ENCODE measurements around the gene LATS2. TPM values are rescaled to one million over a fixed set of nuclear protein-coding genes. Genes with fewer than 3 reads are reported as not detected.

LATS2 gene
- total and polyA plus RNA-seq, 8 donors = 3.4 to 21.4 (median 7.7) TPM

DNA sequence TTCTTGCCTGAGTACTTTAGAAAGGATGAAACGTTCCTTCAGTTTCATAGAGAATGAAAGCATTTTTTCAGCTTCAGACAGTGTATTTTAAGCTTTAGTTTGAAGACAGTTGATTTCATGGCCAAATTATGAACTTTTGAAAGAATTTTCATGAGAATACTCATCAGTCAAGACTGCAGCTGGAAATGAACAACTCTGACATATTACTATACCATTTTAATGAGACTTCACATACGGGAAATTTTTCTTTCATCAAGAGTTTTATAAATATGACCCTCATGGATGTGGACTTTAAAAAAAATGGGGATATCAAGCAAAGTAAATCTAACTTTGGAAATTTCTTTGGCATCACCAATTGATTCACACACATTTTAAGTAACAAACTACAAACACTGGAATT is 6.4 kb downstream of the LATS2 start:
- peak overlapping the region in 1 of 5 donors; percentile 49 for H3K27ac ChIP-seq
- H3K36me3 ChIP-seq = peaks cover 0 to 5% (median 0%) of the 10 kb centered on the region in 4 donors
- H3K27me3 ChIP-seq = no peaks in the 10 kb centered on the region
- H3K4me1 ChIP-seq = peaks cover 12 to 79% (median 52%) of the 10 kb centered on the region in 4 donors
- TF ChIP-seq POLR2AphosphoS5 (IDR thresholded peaks at IDR 0.05) (no peak), EP300 (IDR thresholded peaks at IDR 0.05) (no peak), POLR2A (IDR thresholded peaks at IDR 0.05) (no peak)
- TF ChIP-seq, protein P1, sequence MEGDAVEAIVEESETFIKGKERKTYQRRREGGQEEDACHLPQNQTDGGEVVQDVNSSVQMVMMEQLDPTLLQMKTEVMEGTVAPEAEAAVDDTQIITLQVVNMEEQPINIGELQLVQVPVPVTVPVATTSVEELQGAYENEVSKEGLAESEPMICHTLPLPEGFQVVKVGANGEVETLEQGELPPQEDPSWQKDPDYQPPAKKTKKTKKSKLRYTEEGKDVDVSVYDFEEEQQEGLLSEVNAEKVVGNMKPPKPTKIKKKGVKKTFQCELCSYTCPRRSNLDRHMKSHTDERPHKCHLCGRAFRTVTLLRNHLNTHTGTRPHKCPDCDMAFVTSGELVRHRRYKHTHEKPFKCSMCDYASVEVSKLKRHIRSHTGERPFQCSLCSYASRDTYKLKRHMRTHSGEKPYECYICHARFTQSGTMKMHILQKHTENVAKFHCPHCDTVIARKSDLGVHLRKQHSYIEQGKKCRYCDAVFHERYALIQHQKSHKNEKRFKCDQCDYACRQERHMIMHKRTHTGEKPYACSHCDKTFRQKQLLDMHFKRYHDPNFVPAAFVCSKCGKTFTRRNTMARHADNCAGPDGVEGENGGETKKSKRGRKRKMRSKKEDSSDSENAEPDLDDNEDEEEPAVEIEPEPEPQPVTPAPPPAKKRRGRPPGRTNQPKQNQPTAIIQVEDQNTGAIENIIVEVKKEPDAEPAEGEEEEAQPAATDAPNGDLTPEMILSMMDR (IDR thresholded peaks at IDR 0.05) = no peak
- H3K9me3 ChIP-seq = no peaks in the 10 kb centered on the region
- no peak for DNase-seq
- intact Hi-C loops (cut with DNase I; ENCODE audit: low total_unique reads) = no loop called here
- WGBS, 5 donors = 14 to 57% (median 39%) methylated on average over 2 of the region's 2 CpGs
- H3K4me3 ChIP-seq = no peak overlapping the region

DNA sequence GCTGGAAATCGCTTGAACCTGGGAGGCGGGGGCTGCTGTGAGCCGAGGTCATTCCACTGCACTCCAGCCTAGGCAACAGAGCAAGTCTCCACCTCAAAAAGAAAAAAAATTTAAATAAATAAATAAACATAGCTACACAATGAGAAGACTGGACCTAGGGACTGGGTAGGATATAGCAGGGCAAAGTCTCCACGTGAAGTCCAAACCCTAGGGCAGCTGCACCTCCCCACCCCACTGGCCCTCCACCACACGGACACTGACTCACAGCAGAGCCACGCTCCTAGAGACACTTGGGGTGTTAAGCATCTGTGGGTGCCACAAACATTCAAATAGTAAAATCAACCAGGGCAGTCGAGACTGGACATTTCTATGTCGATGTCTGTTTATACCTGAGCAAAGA is 7.1 kb downstream of the LATS2 start:
- Histone ChIP-seq H3K4me3 (no peak overlapping the region), H3K36me3 (peaks cover 0 to 5% (median 0%) of the 10 kb centered on the region in 4 donors), H3K9me3 (no peaks in the 10 kb centered on the region), H3K27me3 (no peaks in the 10 kb centered on the region), H3K4me1 (peaks cover 5 to 79% (median 49%) of the 10 kb centered on the region in 4 donors), H3K27ac (peak overlapping the region in 1 of 5 donors; percentile 49)
- intact Hi-C loops (cut with DNase I; ENCODE audit: low total_unique reads) = no loop called here
- TF ChIP-seq, protein P1 (IDR thresholded peaks at IDR 0.05) = no peak
- TF ChIP-seq EP300 (IDR thresholded peaks at IDR 0.05) (no peak), POLR2A (IDR thresholded peaks at IDR 0.05) (no peak), POLR2AphosphoS5 (IDR thresholded peaks at IDR 0.05) (no peak)
- no peak for DNase-seq
- WGBS, 5 donors = 78 to 89% (median 86%) methylated on average over 8 of the region's 8 CpGs

DNA sequence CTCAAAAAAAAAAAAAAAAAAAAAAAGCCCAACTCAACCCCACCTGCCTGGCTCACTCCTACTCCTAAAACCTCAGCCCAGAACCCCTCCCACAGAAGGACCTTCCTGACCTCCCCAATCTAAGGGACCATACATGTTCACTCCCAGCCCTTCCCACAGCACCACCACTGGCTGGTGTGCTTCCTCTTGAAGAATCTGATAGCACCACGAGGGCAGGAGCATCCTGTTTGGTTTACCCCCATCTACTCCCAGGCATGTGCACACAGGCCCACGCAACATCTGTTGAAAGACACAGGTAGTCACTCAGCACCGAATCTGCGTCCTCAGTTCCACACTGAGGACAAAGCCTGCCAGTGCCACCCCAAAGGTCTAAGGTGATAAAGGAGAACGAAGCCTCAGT is 8.2 kb downstream of the LATS2 start:
- Histone ChIP-seq H3K9me3 (no peaks in the 10 kb centered on the region), H3K27ac (no peak overlapping the region), H3K36me3 (peaks cover 0 to 5% (median 0%) of the 10 kb centered on the region in 4 donors), H3K4me1 (peaks cover 0 to 77% (median 43%) of the 10 kb centered on the region in 4 donors), H3K4me3 (no peak overlapping the region), H3K27me3 (no peaks in the 10 kb centered on the region)
- WGBS, 5 donors = 61 to 88% (median 72%) methylated on average over 5 of the region's 5 CpGs
- intact Hi-C loops (cut with DNase I; ENCODE audit: low total_unique reads) = no loop called here
- TF ChIP-seq EP300 (IDR thresholded peaks at IDR 0.05) (no peak), POLR2AphosphoS5 (IDR thresholded peaks at IDR 0.05) (no peak), POLR2A (IDR thresholded peaks at IDR 0.05) (no peak)
- TF ChIP-seq, protein P1 (IDR thresholded peaks at IDR 0.05) = no peak
- DNase-seq = no peak

DNA sequence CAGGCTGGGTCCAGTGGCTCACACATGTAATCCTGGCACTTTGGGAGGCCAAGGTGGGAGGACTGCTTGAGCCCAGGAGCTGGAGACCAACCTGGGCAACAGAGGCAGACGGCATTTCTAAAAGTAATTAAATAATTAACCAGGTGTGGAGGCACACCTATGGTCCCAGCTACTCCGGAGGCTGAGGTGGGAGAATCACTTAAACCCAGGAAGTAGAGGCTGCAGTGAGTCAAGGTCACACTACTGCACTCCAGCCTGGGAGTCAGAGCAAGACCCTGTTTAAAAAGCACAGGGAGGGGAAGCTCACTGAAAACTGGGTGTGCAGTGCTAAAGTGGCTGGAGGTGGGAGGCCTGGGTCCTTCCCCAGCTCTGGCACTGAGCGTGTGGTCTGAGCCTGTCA is 9.7 kb downstream of the LATS2 start:
- peaks cover 0 to 76% (median 43%) of the 10 kb centered on the region in 4 donors for H3K4me1 ChIP-seq
- H3K4me3 ChIP-seq = no peak overlapping the region
- DNase-seq = no peak
- H3K36me3 ChIP-seq = peaks cover 0 to 5% (median 0%) of the 10 kb centered on the region in 4 donors
- no peak overlapping the region for H3K27ac ChIP-seq
- H3K27me3 ChIP-seq = no peaks in the 10 kb centered on the region
- intact Hi-C loops (cut with DNase I; ENCODE audit: low total_unique reads) = no loop called here
- TF ChIP-seq, protein P1 (IDR thresholded peaks at IDR 0.05) = no peak
- TF ChIP-seq POLR2A (IDR thresholded peaks at IDR 0.05) (no peak), POLR2AphosphoS5 (IDR thresholded peaks at IDR 0.05) (no peak), EP300 (IDR thresholded peaks at IDR 0.05) (no peak)
- WGBS, 5 donors = 89 to 100% (median 93%) methylated on average over 3 of the region's 3 CpGs
- H3K9me3 ChIP-seq = no peaks in the 10 kb centered on the region
